ENCODE results near the gene THAP4. TPM values are rescaled to one million over a fixed set of nuclear protein-coding genes. Genes with fewer than 3 reads are reported as not detected.

THAP4 gene
- total and polyA plus RNA-seq, 2 of the 13 experiments (the other 11 are each of a cell fraction or from before 2014, with no cell fraction given) = 59.7 to 75.7 TPM

- TF ChIP-seq UBTF (CRISPR knock-in tag; IDR thresholded peaks at IDR 0.05) (peak; percentile 87), CENPT (CRISPR knock-in tag; IDR thresholded peaks at IDR 0.05; ENCODE audit: low read depth) (no peak), PITX1 (CRISPR knock-in tag; IDR thresholded peaks at IDR 0.05) (peak; percentile 87), MEIS1 (CRISPR knock-in tag; IDR thresholded peaks at IDR 0.05; ENCODE audit: borderline replicate concordance) (0 out of 2 replicates have a peak, but pooled peaks have one; percentile 58), TOE1 (CRISPR knock-in tag; IDR thresholded peaks at IDR 0.05) (no peak), ZNF143 (CRISPR knock-in tag; IDR thresholded peaks at IDR 0.05) (no peak), ZBTB37 (CRISPR knock-in tag; IDR thresholded peaks at IDR 0.05) (no peak), HMG20A (CRISPR knock-in tag; IDR thresholded peaks at IDR 0.05; ENCODE audit: borderline replicate concordance) (peak; percentile 37; the same call in 1 of the 2 replicates), ZNF136 (CRISPR knock-in tag; IDR thresholded peaks at IDR 0.05; ENCODE audit: low read depth) (peak; percentile 85; the same call in 1 of the 2 replicates), MYPOP (CRISPR knock-in tag; IDR thresholded peaks at IDR 0.05) (no peak; the same call in 1 of the 2 replicates), MED1 (CRISPR knock-in tag; IDR thresholded peaks at IDR 0.05) (peak; percentile 94), NR0B2 (CRISPR knock-in tag; IDR thresholded peaks at IDR 0.05) (no peak), SOX6 (IDR thresholded peaks at IDR 0.05) (no peak), SOX6 (CRISPR knock-in tag; IDR thresholded peaks at IDR 0.05) (peak; percentile 34; the same call in 1 of the 2 replicates), ZKSCAN1 (IDR thresholded peaks at IDR 0.05; ENCODE audit: low read length) (no peak), PRDM4 (CRISPR knock-in tag; IDR thresholded peaks at IDR 0.05; ENCODE audit: borderline replicate concordance) (no peak), ZNF670 (CRISPR knock-in tag; IDR thresholded peaks at IDR 0.05; ENCODE audit: borderline replicate concordance) (no peak), ZNF24 (IDR thresholded peaks at IDR 0.05) (no peak), ZNF597 (CRISPR knock-in tag; IDR thresholded peaks at IDR 0.05) (no peak), ZNF589 (CRISPR knock-in tag; conservative IDR thresholded peaks at IDR 0.05) (no peak), NCOA5 (CRISPR knock-in tag; IDR thresholded peaks at IDR 0.05) (no peak), ZNF703 (CRISPR knock-in tag; IDR thresholded peaks at IDR 0.05; ENCODE audit: borderline replicate concordance) (no peak)
These were observed 16.3 kb upstream of the THAP4 start (continued) for GRCh38 chr2:241653210-241653750.
